Stomach (tissue), 9 donors: ENCODE results near the gene COL27A1. TPM values are rescaled to one million over a fixed set of nuclear protein-coding genes. Genes with fewer than 3 reads are reported as not detected.
A peak's percentile ranks its signal among the peaks of the same experiment; 100 is the strongest.

ENCODE experiments used
- DNase-seq, 2 donors: peaks; one replicate each; pipeline versions ENCODE4 v3.0.0 to v3.0.0-alpha.2; 2013 to 2019
- H3K27ac ChIP-seq, 5 donors: fragments of 200-600 bp in 4 of 5; sonication (generic) in 4 of 5; one replicate each; pipeline ENCODE4 v1.5.1; 2013 to 2019; ENCODE audit warnings: mild to moderate bottlenecking in 1 of 5, moderate library complexity in 1 of 5
- H3K27me3 ChIP-seq, 3 donors: fragments of 200-600 bp; sonication (generic); one replicate each; pipeline ENCODE4 v1.5.1; 2017 to 2019; ENCODE audit warnings: mixed run types in 1 of 3
- H3K36me3 ChIP-seq, 4 donors: fragments of 200-600 bp; sonication (generic); 1 replicate in 3 of 4; 2 replicates in 1 of 4; pipeline ENCODE4 v1.5.1; 2016 to 2019
- H3K4me1 ChIP-seq, 4 donors: fragments of 200-600 bp; sonication (generic); one replicate each; pipeline ENCODE4 v1.5.1; 2016 to 2019
- H3K4me3 ChIP-seq, 4 donors: fragments of 200-600 bp; sonication (generic) in 3 of 4; one replicate each; pipeline ENCODE4 v1.5.1; 2016 to 2019; ENCODE audit warnings: mild to moderate bottlenecking in 1 of 4
- H3K9me3 ChIP-seq, 4 donors: fragments of 200-600 bp; sonication (generic); one replicate each; pipeline ENCODE4 v1.5.1; 2016 to 2019
- EP300 ChIP-seq: sonication (generic); formaldehyde crosslinking; IDR thresholded peaks from one replicate; pipeline ENCODE4 v1.6.1; 2017; ENCODE audit warnings: antibody characterized with exemption
- POLR2A ChIP-seq, 4 donors: fragments of 450-650 bp; IDR thresholded peaks; one replicate each; pipeline ENCODE4 v1.6.1; 2016; ENCODE audit warnings: antibody characterized with exemption in 4 of 4, control low read depth in 2 of 4, mild to moderate bottlenecking in 1 of 4, moderate library complexity in 1 of 4
- POLR2AphosphoS5 ChIP-seq, 3 donors: sonication (generic); formaldehyde crosslinking; IDR thresholded peaks; one replicate each; pipeline ENCODE4 v1.6.1; 2016; ENCODE audit warnings: antibody characterized with exemption in 3 of 3
- WGBS, 5 donors: extraction: QIAGEN DNeasy Blood & Tissue Kit in 3 of 5; methylation state at CpG; one replicate each; pipeline versions ENCODE4 v1.1.5 to v1.1.7; 2013 to 2018; 5-methylcytosine and 5-hydroxymethylcytosine counted together
- intact Hi-C: fragments of 100-400 bp; cut with DNase I; formaldehyde crosslinking; loops from one replicate; pipeline ENCODE4 v1.15.1; 2023; ENCODE audit warnings: low total_unique reads
- polyA plus RNA-seq, 3 donors: library from polyadenylated mRNA; stranded (reverse); fragments of 200-250 nt; gene quantifications; one replicate each; pipeline ENCODE4 v1.2.3, GENCODE V29; 2013
- total RNA-seq, 5 donors: library from RNA; depleted of rRNA; stranded (reverse); fragments of >200 nt; gene quantifications; one replicate each; pipeline versions ENCODE4 v1.1.0 to v1.2.3, GENCODE V29; 2014 to 2016
- TF ChIP-seq, protein P1 (sequence below), 7 experiments: fragments of 450-650 bp in 4 of 7; fragments of 200-600 bp in 3 of 7; sonication (generic) in 3 of 7; IDR thresholded peaks; one replicate each; pipeline ENCODE4 v1.5.1; 2016 to 2019; ENCODE audit warnings: antibody characterized with exemption in 7 of 7, control low read depth in 2 of 7, mild to moderate bottlenecking in 1 of 7
- donor health status: healthy with polysubstance abuse.
- donor health status: Bipolar disorder and iron deficiency.
- donor health status: healthy.

The COL27A1 gene
- total and polyA plus RNA-seq, 8 donors = 2.9 to 26.3 (median 8.2) TPM

DNA sequence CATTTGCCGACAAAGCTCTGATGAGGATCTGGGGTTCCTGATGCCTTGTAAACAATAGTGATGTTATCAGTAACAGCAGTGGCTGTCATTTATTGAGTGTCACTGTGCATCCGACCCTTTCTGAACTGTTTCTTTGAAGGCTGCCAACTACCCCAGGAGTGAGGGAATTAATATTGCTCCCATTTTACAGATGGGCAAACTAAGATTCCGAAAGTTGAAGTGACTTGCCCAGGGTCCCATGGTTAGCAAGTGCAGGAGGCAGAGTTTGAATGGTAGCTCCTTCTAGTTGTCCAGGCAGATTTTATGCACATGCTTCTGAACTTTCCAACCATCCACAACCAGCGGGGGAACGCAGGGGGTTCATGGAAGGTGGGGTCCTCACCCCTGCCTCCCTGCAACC is 81.9 kb downstream of the COL27A1 start:
- H3K4me1 ChIP-seq = peaks cover 0 to 10% (median 5%) of the 10 kb centered on the region in 4 donors
- H3K4me3 ChIP-seq = no peak overlapping the region
- no peaks in the 10 kb centered on the region for H3K9me3 ChIP-seq
- WGBS, 5 donors = 85 to 94% (median 90%) methylated on average over 5 of the region's 5 CpGs
- intact Hi-C loops = no loop called here
- no peak for TF ChIP-seq EP300
- no peak for TF ChIP-seq POLR2AphosphoS5 (IDR thresholded peaks at IDR 0.05)
- TF ChIP-seq, protein P1, sequence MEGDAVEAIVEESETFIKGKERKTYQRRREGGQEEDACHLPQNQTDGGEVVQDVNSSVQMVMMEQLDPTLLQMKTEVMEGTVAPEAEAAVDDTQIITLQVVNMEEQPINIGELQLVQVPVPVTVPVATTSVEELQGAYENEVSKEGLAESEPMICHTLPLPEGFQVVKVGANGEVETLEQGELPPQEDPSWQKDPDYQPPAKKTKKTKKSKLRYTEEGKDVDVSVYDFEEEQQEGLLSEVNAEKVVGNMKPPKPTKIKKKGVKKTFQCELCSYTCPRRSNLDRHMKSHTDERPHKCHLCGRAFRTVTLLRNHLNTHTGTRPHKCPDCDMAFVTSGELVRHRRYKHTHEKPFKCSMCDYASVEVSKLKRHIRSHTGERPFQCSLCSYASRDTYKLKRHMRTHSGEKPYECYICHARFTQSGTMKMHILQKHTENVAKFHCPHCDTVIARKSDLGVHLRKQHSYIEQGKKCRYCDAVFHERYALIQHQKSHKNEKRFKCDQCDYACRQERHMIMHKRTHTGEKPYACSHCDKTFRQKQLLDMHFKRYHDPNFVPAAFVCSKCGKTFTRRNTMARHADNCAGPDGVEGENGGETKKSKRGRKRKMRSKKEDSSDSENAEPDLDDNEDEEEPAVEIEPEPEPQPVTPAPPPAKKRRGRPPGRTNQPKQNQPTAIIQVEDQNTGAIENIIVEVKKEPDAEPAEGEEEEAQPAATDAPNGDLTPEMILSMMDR (IDR thresholded peaks at IDR 0.05) = no peak
- no peaks in the 10 kb centered on the region for H3K27me3 ChIP-seq
- peaks cover 0 to 9% (median 1%) of the 10 kb centered on the region in 4 donors for H3K36me3 ChIP-seq
- DNase-seq = no peak
- H3K27ac ChIP-seq = no peak overlapping the region

DNA sequence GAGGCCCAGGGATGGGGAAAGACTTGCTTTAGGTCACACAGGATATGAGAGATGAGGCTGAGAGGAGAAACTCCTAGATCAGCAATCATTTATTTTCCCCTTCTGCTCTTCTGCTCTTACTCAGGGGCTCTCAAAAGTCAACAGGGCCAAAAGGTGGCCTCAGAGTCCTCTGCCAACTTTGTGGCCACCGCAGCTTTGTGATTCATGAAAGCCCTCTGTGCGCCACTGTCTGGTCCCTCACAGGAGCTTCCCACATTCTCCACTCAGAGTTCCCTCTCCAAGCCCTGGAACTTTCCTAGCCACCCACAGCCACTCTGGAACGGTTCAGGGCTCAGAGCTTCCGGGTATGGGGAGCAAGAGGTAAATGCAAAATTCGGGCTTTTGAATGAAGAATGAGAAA is 82.4 kb downstream of the COL27A1 start:
- no peak overlapping the region for H3K27ac ChIP-seq
- no peaks in the 10 kb centered on the region for H3K9me3 ChIP-seq
- intact Hi-C loops = no loop called here
- WGBS, 5 donors = 74 to 85% (median 81%) methylated on average over 5 of the region's 5 CpGs
- no peak for TF ChIP-seq POLR2A (IDR thresholded peaks at IDR 0.05)
- no peak for TF ChIP-seq POLR2AphosphoS5 (IDR thresholded peaks at IDR 0.05)
- no peak for TF ChIP-seq EP300
- TF ChIP-seq, protein P1 (IDR thresholded peaks at IDR 0.05) = no peak
- peaks cover 0 to 9% (median 1%) of the 10 kb centered on the region in 4 donors for H3K36me3 ChIP-seq
- H3K27me3 ChIP-seq = no peaks in the 10 kb centered on the region
- H3K4me1 ChIP-seq = peaks cover 0 to 10% (median 5%) of the 10 kb centered on the region in 4 donors
- DNase-seq = no peak
- H3K4me3 ChIP-seq = no peak overlapping the region

DNA sequence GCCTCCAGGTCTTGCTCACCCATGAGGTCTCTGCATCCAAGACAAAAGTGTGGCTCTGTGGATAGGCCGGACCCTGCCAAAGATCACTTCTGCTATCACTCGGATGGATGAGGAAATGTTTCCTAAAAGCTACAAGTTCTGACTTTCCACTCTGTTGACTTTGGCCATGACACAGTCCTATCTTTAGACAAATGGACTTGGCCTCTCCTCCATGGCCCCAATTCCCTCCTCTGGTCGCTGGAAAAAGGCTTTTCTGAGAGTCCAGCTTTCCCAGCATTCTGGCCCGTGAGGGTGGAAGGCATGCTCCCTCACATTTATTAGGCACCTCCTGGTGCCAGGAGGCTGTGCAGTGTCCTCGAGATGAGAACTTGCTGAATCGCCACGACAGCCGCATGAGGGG is 83.1 kb downstream of the COL27A1 start:
- Histone ChIP-seq H3K27me3 (no peaks in the 10 kb centered on the region), H3K36me3 (peaks cover 0 to 9% (median 1%) of the 10 kb centered on the region in 4 donors), H3K9me3 (no peaks in the 10 kb centered on the region), H3K27ac (no peak overlapping the region), H3K4me3 (no peak overlapping the region), H3K4me1 (peaks cover 0 to 10% (median 5%) of the 10 kb centered on the region in 4 donors)
- TF ChIP-seq EP300 = no peak
- TF ChIP-seq POLR2AphosphoS5 (IDR thresholded peaks at IDR 0.05) = no peak
- TF ChIP-seq POLR2A (IDR thresholded peaks at IDR 0.05) = no peak
- TF ChIP-seq, protein P1 (IDR thresholded peaks at IDR 0.05) = no peak
- 40 to 56% (median 53%) methylated on average over 5 to 8 of the region's 8 CpGs for WGBS, 5 donors
- intact Hi-C loops = no loop called here
- peak in 1 of 2 donors; percentile 69 for DNase-seq

DNA sequence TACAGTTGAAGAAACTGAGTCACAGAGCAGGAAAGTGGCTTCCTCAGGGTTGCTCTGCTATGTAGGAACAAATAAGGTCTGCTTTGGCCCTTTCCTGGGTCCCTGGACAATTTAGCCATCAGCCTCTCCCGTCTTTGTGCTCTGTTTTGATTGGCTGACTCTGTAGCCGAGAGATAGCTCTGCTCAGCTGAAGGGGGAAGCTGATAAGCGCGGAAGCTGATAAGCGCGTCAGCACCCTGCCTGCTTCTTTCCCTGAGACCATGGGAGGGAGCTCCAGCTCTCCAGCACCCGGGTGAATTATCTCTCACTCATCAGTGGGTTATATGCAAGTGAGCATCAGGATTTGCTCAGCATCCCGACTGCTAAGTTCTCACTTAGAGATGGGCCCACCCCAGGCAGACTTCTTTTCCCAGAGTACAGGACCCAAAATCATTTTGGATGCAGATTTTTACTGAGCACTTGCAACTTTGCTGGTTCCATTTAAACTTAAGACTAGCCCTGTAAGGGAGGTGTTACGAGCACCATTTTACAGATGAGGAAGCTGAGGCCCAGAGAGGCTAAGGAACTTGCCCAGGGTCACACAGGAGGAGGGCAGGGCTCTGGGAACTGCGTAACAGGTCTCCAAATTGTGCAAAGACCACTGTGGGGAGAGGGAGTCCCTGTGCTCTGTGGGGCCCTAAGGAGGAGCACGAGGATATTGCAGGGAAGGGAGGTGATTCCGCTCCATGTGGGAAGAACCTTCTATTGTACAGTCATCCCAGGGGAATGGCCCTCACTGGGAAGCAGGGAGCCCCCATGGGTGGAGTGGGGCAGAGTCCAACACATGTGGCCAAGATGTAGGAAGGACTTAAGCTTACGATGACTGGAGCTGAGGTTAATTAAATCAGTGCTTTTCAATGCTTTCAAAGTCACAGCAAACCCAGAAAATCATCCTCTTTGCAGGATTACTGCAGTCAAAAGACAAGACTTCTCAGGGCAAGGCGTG is 83.8 kb downstream of the COL27A1 start:
- intact Hi-C loops = no loop called here
- peak in 1 of 2 donors; percentile 80 for DNase-seq
- 48 to 57% (median 51%) methylated on average over 14 of the region's 14 CpGs for WGBS, 5 donors
- Histone ChIP-seq H3K36me3 (peaks cover 0 to 9% (median 1%) of the 10 kb centered on the region in 4 donors), H3K27ac (no peak overlapping the region), H3K9me3 (no peaks in the 10 kb centered on the region), H3K27me3 (no peaks in the 10 kb centered on the region), H3K4me3 (no peak overlapping the region), H3K4me1 (peaks cover 0 to 10% (median 5%) of the 10 kb centered on the region in 4 donors)
- no peak for TF ChIP-seq POLR2AphosphoS5 (IDR thresholded peaks at IDR 0.05)
- no peak for TF ChIP-seq EP300
- TF ChIP-seq, protein P1 (IDR thresholded peaks at IDR 0.05) = no peak
- TF ChIP-seq POLR2A (IDR thresholded peaks at IDR 0.05) = no peak
